T-helper 17 cell (primary cell): ENCODE data around the gene ZNF296. TPM values are rescaled to one million over a fixed set of nuclear protein-coding genes. Genes with fewer than 3 reads are reported as not detected.
A peak's percentile ranks its signal among the peaks of the same experiment; 100 is the strongest.

Source experiments
- ATAC-seq: fragments of 150-1000 bp; cut with Tn5 transposase; 2 replicates; pipeline ENCODE4 v1.10.0; 2021; ENCODE audit warnings: mild to moderate bottlenecking, moderate library complexity
- DNase-seq, 3 donors: peaks; one replicate each; pipeline versions ENCODE4 v3.0.0 to v3.0.0-alpha.2; 2020 to 2021
- H3K9me3 ChIP-seq: one replicate; pipeline ENCODE4 v1.7.0; 2013; ENCODE audit warnings: low read length, mild to moderate bottlenecking; ENCODE audit not compliant: control insufficient read depth, poor library complexity, severe bottlenecking
- H3K27ac Mint-ChIP-seq: one replicate; pipeline ENCODE4 v1.8.0; 2022; ENCODE audit warnings: mild to moderate bottlenecking, moderate library complexity, mixed read lengths
- H3K27me3 Mint-ChIP-seq: one replicate; pipeline ENCODE4 v1.8.0; 2022; ENCODE audit warnings: mixed read lengths
- H3K36me3 Mint-ChIP-seq: one replicate; pipeline ENCODE4 v1.8.0; 2022; ENCODE audit warnings: low read depth, mixed read lengths
- H3K4me1 Mint-ChIP-seq: one replicate; pipeline ENCODE4 v1.8.0; 2022; ENCODE audit warnings: mild to moderate bottlenecking, mixed read lengths
- H3K4me3 Mint-ChIP-seq: one replicate; pipeline ENCODE4 v1.8.0; 2022; ENCODE audit warnings: mild to moderate bottlenecking, moderate library complexity, mixed read lengths
- total RNA-seq, 4 donors: library from RNA in 2 of 4; stranded (reverse) in 2 of 4; gene quantifications; one replicate each; pipeline ENCODE4 v1.2.3 and lab custom pipeline; 2022 to 2026

The ZNF296 gene
- total RNA-seq, 2 donors from 2014 or later, result 3.4 to 3.5 TPM

DNA sequence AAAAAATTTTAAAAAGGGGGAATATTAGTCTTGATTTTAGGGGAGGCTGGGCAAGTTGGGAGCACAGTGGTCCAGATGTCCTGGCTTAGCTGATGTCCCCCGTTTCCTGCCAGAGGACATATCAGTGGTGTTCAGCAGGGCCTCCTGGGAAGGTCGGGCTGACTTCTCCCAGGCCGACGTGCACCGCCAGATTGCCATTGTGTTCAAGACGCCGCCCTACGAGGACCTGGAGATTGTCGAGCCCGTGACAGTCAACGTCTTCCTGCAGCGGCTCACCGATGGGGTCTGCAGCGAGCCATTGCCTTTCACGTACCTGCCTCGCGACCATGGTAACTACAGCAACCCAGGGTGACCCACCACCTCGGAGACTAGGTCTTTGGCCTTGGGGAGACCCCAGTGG, 43.9 kb downstream of the ZNF296 start:
- ATAC-seq (no peak), DNase-seq (no peak)
- Mint-ChIP-seq H3K4me3 (no peak overlapping the region), H3K36me3 (peaks cover 5% of the 10 kb centered on the region), H3K27me3 (no peaks in the 10 kb centered on the region), H3K4me1 (peaks cover 4% of the 10 kb centered on the region), H3K27ac (no peak overlapping the region)
- no peaks in the 10 kb centered on the region for H3K9me3 ChIP-seq

DNA sequence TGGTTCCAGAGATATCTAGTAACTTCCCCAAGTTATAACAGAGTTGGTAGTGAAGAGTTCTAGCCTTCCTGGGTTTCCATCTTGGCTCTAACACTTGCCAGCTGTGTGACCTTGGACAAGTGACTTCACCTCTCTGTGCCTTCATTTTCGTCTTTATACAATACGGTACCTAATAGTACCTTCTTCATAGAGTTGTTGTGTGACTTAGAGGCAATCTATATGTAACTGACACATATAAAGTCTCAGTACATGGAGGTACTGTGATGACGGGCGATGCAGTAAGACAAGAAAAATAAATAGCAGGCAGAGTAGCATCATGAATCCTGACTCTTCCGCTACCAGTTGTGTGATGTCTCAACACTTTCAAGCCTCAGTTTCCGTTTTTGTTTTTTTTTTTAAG, 45.5 kb downstream of the ZNF296 start:
- H3K9me3 ChIP-seq, result no peaks in the 10 kb centered on the region
- Mint-ChIP-seq H3K27me3 (no peaks in the 10 kb centered on the region), H3K36me3 (peaks cover 5% of the 10 kb centered on the region), H3K4me1 (peaks cover 6% of the 10 kb centered on the region), H3K4me3 (no peak overlapping the region), H3K27ac (no peak overlapping the region)
- DNase-seq, result no peak
- no peak for ATAC-seq

DNA sequence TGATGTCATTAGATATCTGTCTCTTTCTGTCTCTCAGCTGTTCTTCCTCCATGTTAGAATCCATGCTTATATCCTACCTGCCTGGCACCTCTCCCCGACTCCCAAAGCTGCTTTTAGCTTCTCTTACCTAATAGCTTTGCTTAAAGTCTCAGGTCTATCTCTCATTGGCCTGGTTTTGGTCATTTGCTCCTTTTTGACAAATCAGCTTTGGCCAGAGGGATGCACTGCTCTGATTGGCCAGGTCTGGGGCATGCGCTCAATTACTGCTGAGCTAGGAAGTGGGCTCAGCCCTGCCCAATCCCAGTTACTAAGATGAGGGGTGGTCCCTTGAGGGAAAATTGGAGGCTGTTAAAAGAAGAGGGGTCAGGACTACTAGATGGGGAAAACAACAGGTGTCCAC, 48.9 kb downstream of the ZNF296 start:
- peak overlapping the region; percentile 15 for H3K4me3 Mint-ChIP-seq
- ATAC-seq (no peak), DNase-seq (no peak)
- H3K4me1 Mint-ChIP-seq, result peaks cover 3% of the 10 kb centered on the region
- peak overlapping the region; percentile 87 for H3K27ac Mint-ChIP-seq
- no peaks in the 10 kb centered on the region for H3K27me3 Mint-ChIP-seq
- H3K36me3 Mint-ChIP-seq, result no peaks in the 10 kb centered on the region
- no peaks in the 10 kb centered on the region for H3K9me3 ChIP-seq

DNA sequence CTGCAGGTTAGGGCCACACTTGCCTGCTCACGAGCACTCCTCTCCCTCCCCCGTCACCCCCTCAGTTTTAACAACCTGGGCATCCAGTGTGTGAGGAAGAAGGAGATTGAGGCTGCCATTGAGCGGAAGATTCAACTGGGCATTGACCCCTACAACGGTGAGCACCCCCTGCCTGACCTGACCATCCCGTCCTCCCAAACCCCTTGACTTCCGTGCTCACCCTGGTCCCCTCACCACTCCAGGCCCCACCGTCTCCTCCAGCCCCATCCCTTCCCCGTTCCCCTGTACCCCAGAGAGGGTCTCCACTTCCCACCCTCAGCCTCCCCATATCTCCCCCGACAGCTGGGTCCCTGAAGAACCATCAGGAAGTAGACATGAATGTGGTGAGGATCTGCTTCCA, 51.0 kb downstream of the ZNF296 start:
- peak overlapping the region; percentile 49 for H3K4me3 Mint-ChIP-seq
- DNase-seq, result no peak
- no peak for ATAC-seq
- H3K27me3 Mint-ChIP-seq, result no peaks in the 10 kb centered on the region
- H3K36me3 Mint-ChIP-seq, result no peaks in the 10 kb centered on the region
- H3K4me1 Mint-ChIP-seq, result peaks cover 3% of the 10 kb centered on the region
- no peaks in the 10 kb centered on the region for H3K9me3 ChIP-seq
- peak overlapping the region; percentile 87 for H3K27ac Mint-ChIP-seq

DNA sequence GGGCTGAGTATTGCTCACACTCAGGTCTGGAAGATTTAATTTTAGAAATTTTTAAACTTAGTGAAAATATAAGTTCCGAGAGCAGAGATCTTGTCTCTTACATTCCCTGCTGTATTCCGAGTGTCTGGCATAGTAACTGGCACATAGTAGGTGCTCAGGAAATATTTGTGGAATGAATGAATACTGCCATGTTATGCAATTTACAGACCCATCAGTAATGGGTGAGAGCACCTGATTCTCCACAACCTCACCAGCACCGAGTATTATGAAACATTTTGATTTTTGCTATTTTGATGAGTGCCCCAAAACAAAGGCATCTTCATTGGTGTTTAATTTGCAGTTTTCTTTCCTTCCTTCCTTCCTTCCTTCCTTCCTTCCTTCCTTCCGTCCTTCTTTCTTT, 53.2 kb downstream of the ZNF296 start:
- H3K9me3 ChIP-seq, result no peaks in the 10 kb centered on the region
- ATAC-seq (no peak), DNase-seq (no peak)
- Mint-ChIP-seq H3K4me3 (no peak overlapping the region), H3K27ac (peak overlapping the region; percentile 86), H3K36me3 (no peaks in the 10 kb centered on the region), H3K27me3 (no peaks in the 10 kb centered on the region), H3K4me1 (peaks cover 8% of the 10 kb centered on the region)

DNA sequence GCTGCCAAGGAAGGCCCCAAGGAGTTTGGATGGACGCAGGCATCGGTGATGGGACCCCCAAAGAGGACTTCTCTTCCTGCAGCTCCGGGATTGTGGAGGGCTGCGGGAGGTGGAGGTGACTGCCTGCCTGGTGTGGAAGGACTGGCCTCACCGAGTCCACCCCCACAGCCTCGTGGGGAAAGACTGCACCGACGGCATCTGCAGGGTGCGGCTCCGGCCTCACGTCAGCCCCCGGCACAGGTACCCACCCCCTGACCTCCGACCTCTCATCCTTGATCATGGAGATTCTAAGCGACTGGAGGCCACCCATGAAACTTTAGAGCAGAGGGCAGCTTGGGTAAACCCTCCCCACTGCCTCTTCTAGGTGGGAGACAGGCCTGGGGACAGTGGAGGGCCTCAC, 54.3 kb downstream of the ZNF296 start:
- Mint-ChIP-seq H3K27ac (peak overlapping the region; percentile 86), H3K4me1 (peaks cover 7% of the 10 kb centered on the region), H3K36me3 (no peaks in the 10 kb centered on the region), H3K4me3 (peak overlapping the region; percentile 66), H3K27me3 (no peaks in the 10 kb centered on the region)
- ATAC-seq, result no peak
- DNase-seq, result no peak
- H3K9me3 ChIP-seq, result no peaks in the 10 kb centered on the region

Other genes with a start within 250 kb of the ZNF296 start
- 1 to 10 TPM; 2.5 to 5.2 TPM for gene NECTIN2, start 230.2 kb downstream of the ZNF296 start, total RNA-seq
- gene TOMM40, start 185.2 kb downstream of the ZNF296 start, total RNA-seq, result 10 to 100 TPM; 29.0 to 34.8 TPM
- 1 to 10 TPM; 1.3 to 2.0 TPM for gene APOE, start 170.7 kb downstream of the ZNF296 start, total RNA-seq
- gene APOC1, start 161.9 kb downstream of the ZNF296 start, total RNA-seq, result not detected
- gene APOC4, start 134.2 kb downstream of the ZNF296 start, total RNA-seq, result not detected
- not detected for gene APOC2, start 130.4 kb downstream of the ZNF296 start, total RNA-seq
- gene CLPTM1, start 121.1 kb downstream of the ZNF296 start, total RNA-seq, result 10 to 100 TPM; 76.7 to 78.4 TPM
- 100 to 1,000 TPM; 128 to 136 TPM for gene RELB, start 75.0 kb downstream of the ZNF296 start, total RNA-seq
- gene CLASRP, start 37.4 kb downstream of the ZNF296 start, total RNA-seq, result 100 to 1,000 TPM; 153 to 163 TPM
- 1 to 10 TPM; 8.8 TPM for gene GEMIN7, start 2.8 kb upstream of the ZNF296 start, total RNA-seq
- gene PPP1R37, start 16.7 kb upstream of the ZNF296 start, total RNA-seq, result 10 to 100 TPM; 15.2 to 20.9 TPM
- gene NKPD1, start 84.5 kb upstream of the ZNF296 start, total RNA-seq, result under 1 TPM; 0.57 to 0.97 TPM
- 10 to 100 TPM; 47.5 to 61.2 TPM for gene TRAPPC6A, start 101.8 kb upstream of the ZNF296 start, total RNA-seq
- 10 to 100 TPM; 12.9 to 15.2 TPM for gene BLOC1S3, start 102.3 kb upstream of the ZNF296 start, total RNA-seq
- gene EXOC3L2, start 168.9 kb upstream of the ZNF296 start, total RNA-seq, result 1 to 10 TPM in 1 of 2 donors, not detected in 1; 1.1 TPM
- gene MARK4, start 174.8 kb upstream of the ZNF296 start, total RNA-seq, result 10 to 100 TPM; 28.9 to 36.4 TPM
- not detected for gene CKM, start 246.4 kb upstream of the ZNF296 start, total RNA-seq